ENCODE data around the gene DNAI2. TPM values are rescaled to one million over a fixed set of nuclear protein-coding genes. Genes with fewer than 3 reads are reported as not detected.
"Not testable (repeated sequence)": the region's sequence is repeated elsewhere in the genome, so short reads cannot be mapped to it uniquely, and the experiment has no call there.

The DNAI2 gene
- total RNA-seq, 1 donor from 2014 or later, result not detected

DNA sequence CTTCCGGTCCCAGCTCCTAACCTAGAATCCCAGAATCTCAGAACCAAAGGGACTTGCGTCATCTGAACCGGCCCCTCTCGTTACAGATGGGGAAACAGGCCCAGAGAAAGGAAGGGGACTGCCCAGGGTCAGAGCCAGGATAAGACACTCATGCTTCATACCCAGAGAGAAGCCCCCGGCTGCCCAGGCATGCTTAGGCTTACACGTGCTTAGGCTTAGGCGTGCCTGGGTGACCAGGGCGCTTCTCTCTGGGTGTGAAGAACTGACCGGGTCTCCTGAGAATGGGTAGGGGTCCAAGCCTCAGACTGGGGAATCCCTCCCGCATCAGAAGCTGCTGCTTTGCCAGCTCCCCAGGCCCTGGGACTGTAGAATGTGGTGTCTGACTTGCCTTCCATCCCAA lies 29.9 kb upstream of the DNAI2 start:
- DNase-seq (ENCODE audit: low spot score), result no peak
- intact Hi-C loops (cut with DNase I), result no loop called here

DNA sequence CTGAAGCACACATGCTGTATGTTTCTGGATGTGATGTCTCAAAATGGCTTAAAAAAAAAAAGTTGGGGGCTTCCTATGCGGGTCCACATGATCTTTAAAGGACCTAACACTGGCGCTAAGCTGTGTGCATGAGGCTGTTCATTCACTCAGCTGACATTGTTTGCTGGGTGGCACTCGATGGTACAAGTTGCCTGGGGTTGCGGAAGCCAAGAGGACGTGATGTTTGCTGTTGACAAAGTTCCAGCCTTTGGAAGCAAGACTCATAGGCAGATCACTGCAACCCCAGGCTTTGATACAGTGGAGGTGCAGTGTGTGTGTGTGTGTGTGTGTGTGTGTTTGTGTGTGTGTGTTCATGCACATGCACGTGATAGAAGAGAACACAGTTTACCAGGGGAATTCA lies 29.5 kb upstream of the DNAI2 start:
- no peak for DNase-seq (ENCODE audit: low spot score)

GRCh38 chr17:74245145-74245831 lies 28.7 kb upstream of the DNAI2 start:
- intact Hi-C loops (cut with DNase I), result no loop called here
- no peak for DNase-seq (ENCODE audit: low spot score)

More for the DNA sequence above, 29.5 kb upstream of the DNAI2 start:
- intact Hi-C loops (cut with DNase I), result no loop called here

DNA sequence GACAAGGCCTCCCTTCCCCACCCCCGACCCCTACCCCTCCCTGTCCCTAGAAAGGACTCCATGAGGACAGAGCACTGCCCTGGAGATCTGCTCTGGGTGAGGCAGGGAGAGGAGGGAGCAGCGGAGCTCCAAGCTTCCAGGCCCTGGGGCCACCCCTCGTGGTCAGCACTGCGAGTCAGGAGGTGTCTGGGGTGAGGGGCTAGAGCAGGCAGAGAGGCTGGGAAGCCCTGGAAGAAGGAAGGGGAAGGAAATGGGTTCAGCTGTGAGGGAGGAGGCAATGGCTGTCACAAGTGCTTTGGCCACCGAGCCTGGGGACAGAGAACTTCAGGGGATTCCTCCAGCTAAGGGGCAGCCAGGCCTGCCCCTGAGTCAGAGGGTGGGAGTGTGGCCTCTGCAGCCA lies 28.2 kb upstream of the DNAI2 start:
- DNase-seq (ENCODE audit: low spot score), result no peak
- intact Hi-C loops (cut with DNase I), result no loop called here

DNA sequence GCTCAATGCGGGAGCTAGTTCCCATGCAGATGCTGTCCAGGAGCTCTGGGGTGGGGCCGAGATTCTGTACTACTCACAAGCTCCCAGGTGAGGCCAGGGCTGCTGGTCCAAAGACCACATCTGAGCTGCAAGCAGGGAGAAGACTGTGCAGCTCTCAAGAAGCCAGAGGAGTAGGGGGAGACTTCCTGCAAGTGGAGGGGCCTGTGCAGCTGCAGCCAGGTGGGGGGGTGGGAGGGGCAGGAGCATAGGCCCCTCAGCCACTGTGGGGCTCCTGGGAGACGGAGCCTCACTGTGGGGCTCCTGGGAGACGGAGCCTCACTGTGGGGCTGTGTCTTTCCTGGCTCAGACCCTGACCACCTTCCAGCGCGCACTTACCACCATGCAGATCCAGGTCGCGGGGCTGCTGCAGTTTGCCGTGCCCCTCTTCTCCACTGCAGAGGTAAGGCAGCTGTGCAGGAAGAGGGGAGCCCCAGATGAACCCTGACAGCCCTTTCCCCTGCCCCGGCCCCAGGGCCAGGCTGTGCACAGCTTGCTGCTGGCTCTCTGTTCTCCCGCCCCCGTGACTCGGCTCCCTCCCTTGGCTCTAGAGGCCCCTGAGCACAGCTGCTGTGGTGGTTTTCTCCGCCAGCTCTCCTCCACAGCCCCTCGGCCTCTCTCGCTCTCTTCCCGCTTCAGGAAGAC lies 24.3 kb upstream of the DNAI2 start:
- DNase-seq (ENCODE audit: low spot score), result no peak
- intact Hi-C loops (cut with DNase I), result no loop called here

DNA sequence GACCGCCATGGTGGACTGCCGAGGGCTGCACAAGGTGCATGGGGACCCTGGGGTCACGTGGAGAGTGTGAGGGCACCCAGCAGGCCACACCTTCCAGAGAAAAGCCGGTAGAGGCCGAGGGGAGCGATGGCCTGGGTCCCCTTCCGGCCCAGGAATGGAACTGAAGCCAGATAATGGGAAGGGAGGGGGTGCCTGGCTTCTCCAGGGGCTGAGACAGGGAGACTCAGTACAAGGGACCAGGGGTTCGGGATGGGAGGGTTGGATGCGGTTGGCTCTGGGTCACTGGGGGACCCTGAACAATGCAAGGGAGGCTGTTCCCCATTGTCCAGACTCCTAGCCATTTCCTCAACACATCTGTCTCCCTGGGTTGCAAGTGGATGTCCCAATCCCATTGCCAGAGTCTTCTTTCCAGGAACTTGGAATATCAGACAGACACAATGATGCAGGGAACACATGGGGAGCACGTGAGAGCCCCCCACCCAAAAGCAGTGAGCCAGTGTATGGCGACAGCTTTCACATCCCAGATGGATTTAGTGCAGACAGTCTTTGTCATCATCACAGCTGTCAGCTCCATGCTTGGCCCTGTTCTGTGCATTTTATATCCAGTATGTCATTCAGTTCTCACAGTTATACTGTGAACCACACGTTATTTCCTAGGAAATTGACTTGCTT lies 23.6 kb upstream of the DNAI2 start:
- DNase-seq (ENCODE audit: low spot score), result no peak
- intact Hi-C loops (cut with DNase I), result no loop called here

GRCh38 chr17:74251051-74251450 lies 23.0 kb upstream of the DNAI2 start:
- no peak for DNase-seq (ENCODE audit: low spot score)
- intact Hi-C loops (cut with DNase I), result no loop called here

DNA sequence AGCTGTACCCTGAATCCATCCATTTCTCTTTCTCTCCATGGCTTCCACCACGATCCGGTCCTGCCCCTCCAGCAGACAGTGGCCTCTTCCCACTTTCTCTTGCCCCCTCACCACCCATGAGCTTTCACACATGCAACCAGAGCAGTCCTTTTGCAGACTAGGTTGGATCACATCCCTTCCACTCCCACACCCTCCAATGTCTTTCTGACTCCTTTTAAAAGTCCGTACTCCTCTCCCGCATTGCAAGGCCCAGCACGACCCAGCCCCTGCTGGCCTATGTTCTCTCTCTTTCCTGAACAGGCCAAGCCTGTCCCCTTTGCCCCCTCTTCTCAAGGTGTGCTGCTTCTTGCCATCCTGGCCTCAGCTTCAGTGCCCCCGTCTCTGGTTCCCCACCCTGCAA lies 22.5 kb upstream of the DNAI2 start:
- intact Hi-C loops (cut with DNase I), result no loop called here
- no peak for DNase-seq (ENCODE audit: low spot score)

DNA sequence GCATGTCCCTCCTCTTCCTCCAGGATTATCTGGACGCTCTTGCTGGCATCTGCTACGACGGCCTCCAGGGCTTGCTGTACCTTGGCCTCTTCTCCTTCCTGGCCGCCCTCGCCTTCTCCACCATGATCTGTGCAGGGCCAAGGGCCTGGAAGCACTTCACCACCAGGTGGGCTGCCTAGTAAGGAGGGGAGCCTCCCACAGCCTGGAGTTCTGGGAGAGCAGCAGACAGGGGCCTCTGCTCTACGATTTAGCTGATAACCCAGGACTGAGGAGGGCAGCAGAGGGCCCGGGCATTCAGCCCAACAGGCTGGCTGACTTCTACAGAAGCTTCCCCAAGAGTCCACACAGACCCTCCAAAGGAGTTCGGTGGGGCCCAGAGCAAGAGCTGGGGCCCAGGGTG lies 21.8 kb upstream of the DNAI2 start:
- intact Hi-C loops (cut with DNase I), result no loop called here
- DNase-seq (ENCODE audit: low spot score), result no peak

GRCh38 chr17:74253036-74253435 lies 21.0 kb upstream of the DNAI2 start:
- no peak for DNase-seq (ENCODE audit: low spot score)
- intact Hi-C loops (cut with DNase I), result no loop called here

DNA sequence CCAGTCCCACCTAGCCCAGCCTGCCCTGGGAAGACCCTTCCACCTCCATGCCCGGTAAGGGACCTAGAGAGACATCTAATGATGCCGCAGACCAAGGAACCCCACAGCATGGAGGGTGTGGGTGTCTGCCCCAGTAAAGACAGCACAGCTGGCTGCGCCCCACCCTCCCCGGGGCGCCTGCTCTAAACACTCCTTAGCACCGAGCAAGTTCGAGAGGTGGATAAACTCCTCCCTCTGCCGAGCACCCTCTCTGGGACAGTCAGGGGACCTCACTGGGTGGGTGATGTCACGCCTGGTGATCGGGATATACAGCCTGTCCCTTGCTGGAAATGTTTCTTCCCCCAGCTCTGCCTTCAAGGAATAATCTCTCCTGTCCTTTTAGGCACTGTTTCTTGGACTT lies 16.7 kb upstream of the DNAI2 start:
- intact Hi-C loops (cut with DNase I), result no loop called here
- DNase-seq (ENCODE audit: low spot score), result no peak

- intact Hi-C loops (cut with DNase I), result no loop called here
- DNase-seq (ENCODE audit: low spot score), result no peak
Observed at GRCh38 chr17:74259667-74260524, 14.1 kb upstream of the DNAI2 start.

GRCh38 chr17:74260525-74260850 lies 13.5 kb upstream of the DNAI2 start:
- DNase-seq (ENCODE audit: low spot score), result no peak
- intact Hi-C loops (cut with DNase I), result no loop called here

GRCh38 chr17:74262601-74263000 lies 11.4 kb upstream of the DNAI2 start:
- DNase-seq (ENCODE audit: low spot score), result no peak
- intact Hi-C loops (cut with DNase I), result no loop called here

GRCh38 chr17:74267054-74267453 lies 7.0 kb upstream of the DNAI2 start:
- intact Hi-C loops (cut with DNase I); DNase-seq (ENCODE audit: low spot score): not testable (repeated sequence)

DNA sequence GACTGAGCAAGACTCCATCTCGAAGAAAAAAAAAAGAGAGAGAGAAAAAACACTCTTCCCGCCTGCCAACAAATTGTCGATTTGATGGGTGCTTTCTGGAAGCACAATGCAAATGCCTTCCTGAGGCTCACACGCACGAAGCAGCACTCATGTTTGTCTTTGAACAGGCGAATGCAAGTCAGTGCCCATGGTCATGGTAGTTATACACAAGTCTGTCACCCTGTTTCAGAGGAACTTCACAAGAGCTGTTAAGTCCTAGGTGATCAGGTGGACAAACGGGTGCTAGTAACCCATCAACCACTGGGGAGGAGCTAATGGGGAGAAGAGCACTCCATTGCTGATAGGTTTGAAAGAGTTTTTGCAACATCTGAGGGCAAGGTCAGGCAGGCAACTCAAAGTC lies 6.5 kb upstream of the DNAI2 start:
- intact Hi-C loops (cut with DNase I), result no loop called here
- DNase-seq (ENCODE audit: low spot score), result no peak

- no peak for DNase-seq (ENCODE audit: low spot score)
- intact Hi-C loops (cut with DNase I), result no loop called here
Observed at GRCh38 chr17:74267987-74268499, 6.0 kb upstream of the DNAI2 start.

- intact Hi-C loops (cut with DNase I), result no loop called here
Observed at GRCh38 chr17:74268558-74268957, 5.5 kb upstream of the DNAI2 start.

GRCh38 chr17:74270333-74270732 lies 3.7 kb upstream of the DNAI2 start:
- DNase-seq (ENCODE audit: low spot score), result no peak
- intact Hi-C loops (cut with DNase I), result no loop called here

More at GRCh38 chr17:74268558-74268957, 5.5 kb upstream of the DNAI2 start:
- no peak for DNase-seq (ENCODE audit: low spot score)

DNA sequence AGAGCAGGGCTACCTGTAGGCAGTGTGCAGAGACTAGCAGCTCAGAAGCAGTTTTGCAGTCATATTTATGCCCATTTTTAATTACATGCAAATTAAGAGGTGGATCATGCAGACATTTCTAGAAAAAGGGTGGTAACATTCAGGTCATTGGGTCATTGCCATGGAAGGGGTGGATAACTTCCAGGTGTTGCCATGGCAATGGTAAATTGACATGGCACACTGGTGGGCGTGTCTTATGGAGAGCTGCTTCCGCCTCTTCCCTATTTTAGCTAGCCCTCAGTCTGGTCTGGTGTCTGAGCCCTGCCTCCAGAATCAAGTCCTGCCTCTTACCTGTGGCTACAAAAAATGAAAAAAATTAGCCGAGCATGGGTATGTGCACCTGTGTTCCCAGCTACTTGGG lies 2.8 kb upstream of the DNAI2 start:
- intact Hi-C loops (cut with DNase I), result no loop called here
- no peak for DNase-seq (ENCODE audit: low spot score)

All from cardiac septum (tissue), 1 donor.